ENCODE data around the gene ZNF157. TPM values are rescaled to one million over a fixed set of nuclear protein-coding genes. Genes with fewer than 3 reads are reported as not detected.

The ZNF157 gene
- total RNA-seq, 1 experiment from 2014 or later, result 1.8 TPM

DNA sequence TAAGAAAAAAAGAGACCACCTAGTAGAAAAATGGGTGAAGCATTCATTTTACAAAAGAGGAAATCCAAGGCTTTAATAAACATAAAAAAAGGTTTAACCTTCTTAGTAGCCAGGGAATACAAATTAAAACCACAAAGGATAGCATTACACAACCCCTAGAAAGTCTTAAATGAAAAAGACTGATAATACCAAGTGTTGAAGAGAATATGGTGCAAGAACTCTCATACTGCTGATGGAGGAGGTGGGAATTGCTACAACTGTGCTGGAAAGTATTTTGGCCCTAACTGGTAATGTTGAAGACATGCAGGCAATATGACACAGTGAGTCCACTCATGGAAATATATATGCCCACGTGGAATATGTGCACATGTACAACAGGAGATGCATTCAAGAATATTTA, 90.2 kb downstream of the ZNF157 start:
- H3K4me3 Mint-ChIP-seq, result no peak overlapping the region
- ChIA-PET POLR2A (no interaction called here), CTCF (no interaction called here)
- H3K27ac Mint-ChIP-seq, result no peak overlapping the region
- H3K36me3 Mint-ChIP-seq, result peaks cover 4% of the 10 kb centered on the region
- TF ChIP-seq, protein P1, sequence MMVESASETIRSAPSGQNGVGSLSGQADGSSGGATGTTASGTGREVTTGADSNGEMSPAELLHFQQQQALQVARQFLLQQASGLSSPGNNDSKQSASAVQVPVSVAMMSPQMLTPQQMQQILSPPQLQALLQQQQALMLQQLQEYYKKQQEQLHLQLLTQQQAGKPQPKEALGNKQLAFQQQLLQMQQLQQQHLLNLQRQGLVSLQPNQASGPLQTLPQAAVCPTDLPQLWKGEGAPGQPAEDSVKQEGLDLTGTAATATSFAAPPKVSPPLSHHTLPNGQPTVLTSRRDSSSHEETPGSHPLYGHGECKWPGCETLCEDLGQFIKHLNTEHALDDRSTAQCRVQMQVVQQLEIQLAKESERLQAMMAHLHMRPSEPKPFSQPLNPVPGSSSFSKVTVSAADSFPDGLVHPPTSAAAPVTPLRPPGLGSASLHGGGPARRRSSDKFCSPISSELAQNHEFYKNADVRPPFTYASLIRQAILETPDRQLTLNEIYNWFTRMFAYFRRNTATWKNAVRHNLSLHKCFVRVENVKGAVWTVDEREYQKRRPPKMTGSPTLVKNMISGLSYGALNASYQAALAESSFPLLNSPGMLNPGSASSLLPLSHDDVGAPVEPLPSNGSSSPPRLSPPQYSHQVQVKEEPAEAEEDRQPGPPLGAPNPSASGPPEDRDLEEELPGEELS (CRISPR knock-in tag; IDR thresholded peaks at IDR 0.05), result no peak
- DNase-seq (ENCODE audit: low spot score) (no peak), ATAC-seq (no peak)
- H3K9me3 Mint-ChIP-seq, result no peaks in the 10 kb centered on the region
- 0 out of 2 replicates have a peak, but pooled peaks cover 7% of the 10 kb centered on the region for H3K4me1 Mint-ChIP-seq
- H3K27me3 Mint-ChIP-seq (ENCODE audit: low read depth), result no peaks in the 10 kb centered on the region

Other genes starting within 250 kb of the ZNF157 start
- gene NDUFB11, start 225.9 kb upstream of the ZNF157 start, total RNA-seq (2021), result 105 to 110 TPM (median 106 TPM) in 3 replicates
- gene RBM10, start 225.4 kb upstream of the ZNF157 start, total RNA-seq (2021), result 65.6 to 66.1 TPM (median 65.8 TPM) in 3 replicates
- gene UBA1, start 176.7 kb upstream of the ZNF157 start, total RNA-seq (2021), result 379 to 392 TPM (median 383 TPM) in 3 replicates
- 130 to 150 TPM (median 145 TPM) in 3 replicates for gene CDK16, start 151.9 kb upstream of the ZNF157 start, total RNA-seq (2021)
- gene USP11, start 137.6 kb upstream of the ZNF157 start, total RNA-seq (2021), result 82.5 to 86.8 TPM (median 86.3 TPM) in 3 replicates
- gene ZNF41, start 112.6 kb downstream of the ZNF157 start, total RNA-seq (2021), result 4.9 to 6.7 TPM (median 6.6 TPM) in 3 replicates
- 52.5 to 55.8 TPM (median 55.1 TPM) in 3 replicates for gene ARAF, start 190.6 kb downstream of the ZNF157 start, total RNA-seq (2021)
- gene TIMP1, start 211.9 kb downstream of the ZNF157 start, total RNA-seq (2021), result 35.4 to 50.8 TPM (median 50.1 TPM) in 3 replicates
- 7.1 to 8.3 TPM (median 7.3 TPM) in 3 replicates for gene SYN1, start 249.3 kb downstream of the ZNF157 start, total RNA-seq (2021)